CD4-positive, alpha-beta T cell (primary cell): ENCODE results near the gene FCN1. TPM values are rescaled to one million over a fixed set of nuclear protein-coding genes. Genes with fewer than 3 reads are reported as not detected.
"Not testable (repeated sequence)": the region's sequence is repeated elsewhere in the genome, so short reads cannot be mapped to it uniquely, and the experiment has no call there.

Source experiments
- ATAC-seq: fragments of 200-7000 bp; cut with Tn5 transposase; one replicate; pipeline ENCODE4 v1.10.0; 2022; ENCODE audit warnings: mild to moderate bottlenecking; ENCODE audit not compliant: poor library complexity
- CTCF ChIA-PET: fragments of 350-600 bp; sonication (Branson Sonifier 250); formaldehyde crosslinking; loops from one replicate; lab custom pipeline; 2021; ENCODE audit warnings: antibody characterized with exemption, inconsistent platforms; lab: Charles Lee
- POLR2A ChIA-PET: fragments of 350-600 bp; sonication (Branson Sonifier 250); formaldehyde crosslinking; loops from one replicate; lab custom pipeline; 2021; ENCODE audit warnings: antibody characterized with exemption, inconsistent platforms; lab: Charles Lee
- DNase-seq, 14 experiments: peaks; one replicate each; pipeline ENCODE4 v3.0.0-alpha.2; 2013 to 2020; ENCODE audit warnings: mixed read lengths in 2 of 14
- H3K27ac ChIP-seq, 2 donors: one replicate each; pipeline versions ENCODE4 v1.5.1 to v1.7.0; 2013; ENCODE audit warnings: low read length in 2 of 2, low read depth in 1 of 2, mild to moderate bottlenecking in 1 of 2
- H3K27me3 ChIP-seq, 2 experiments: 1 replicate in 1 of 2; 2 replicates in 1 of 2; pipeline versions ENCODE4 v1.6.1 to v1.7.0; 2013; ENCODE audit warnings: low read length in 2 of 2, control low read depth in 1 of 2, mild to moderate bottlenecking in 1 of 2, moderate library complexity in 1 of 2; ENCODE audit not compliant: insufficient read depth in 2 of 2, control insufficient read depth in 1 of 2
- H3K36me3 ChIP-seq: one replicate; pipeline ENCODE4 v1.6.1; 2013; ENCODE audit warnings: low read length, control low read depth; ENCODE audit not compliant: insufficient read depth
- H3K4me1 ChIP-seq: one replicate; pipeline ENCODE4 v1.6.1; 2013; ENCODE audit warnings: low read length, control low read depth; ENCODE audit not compliant: insufficient read depth
- H3K4me3 ChIP-seq: one replicate; pipeline ENCODE4 v1.5.1; 2013; ENCODE audit warnings: mild to moderate bottlenecking, low read length, moderate library complexity
- H3K9me3 ChIP-seq, 2 experiments: 1 replicate in 1 of 2; 2 replicates in 1 of 2; pipeline versions ENCODE4 v1.6.1 to v1.7.0; 2013; ENCODE audit warnings: low read length in 2 of 2, mild to moderate bottlenecking in 2 of 2, control low read depth in 1 of 2, moderate library complexity in 1 of 2; ENCODE audit not compliant: control insufficient read depth in 1 of 2, insufficient read depth in 1 of 2
- H3K27ac Mint-ChIP-seq: one replicate; pipeline ENCODE4 v1.8.0; 2020; ENCODE audit warnings: mixed read lengths
- H3K27me3 Mint-ChIP-seq: one replicate; pipeline ENCODE4 v1.8.0; 2021; ENCODE audit warnings: mixed read lengths
- H3K36me3 Mint-ChIP-seq: one replicate; pipeline ENCODE4 v1.8.0; 2021; ENCODE audit warnings: low read depth, mixed read lengths
- H3K4me1 Mint-ChIP-seq: one replicate; pipeline ENCODE4 v1.8.0; 2021; ENCODE audit warnings: low read depth, mixed read lengths
- H3K4me3 Mint-ChIP-seq: one replicate; pipeline ENCODE4 v1.8.0; 2020; ENCODE audit warnings: mild to moderate bottlenecking, mixed read lengths
- H3K9me3 Mint-ChIP-seq: one replicate; pipeline ENCODE4 v1.8.0; 2020; ENCODE audit warnings: mixed read lengths
- CTCF ChIP-seq: fragments of 200-600 bp; IDR thresholded peaks from one replicate; pipeline ENCODE4 v1.8.0; 2022; ENCODE audit warnings: antibody characterized with exemption, mild to moderate bottlenecking
- intact Hi-C, 2 experiments: fragments of 100-400 bp; cut with DNase I in 1 of 2; cut with micrococcal nuclease in 1 of 2; formaldehyde crosslinking; loops; one replicate each; pipeline versions ENCODE4 v1.15.1 to v1.9.0; 2023 to 2025; cut with DNase I, micrococcal nuclease
- total RNA-seq, 174 experiments: library from RNA in 2 of 174; stranded (reverse) in 2 of 174; gene quantifications; one replicate each; pipeline ENCODE4 v1.2.3 and lab custom pipeline; 2021 to 2026

The FCN1 gene
- total RNA-seq, 2 experiments from 2014 or later: 9.9 to 10.5 TPM

GRCh38 chr9:134858051-134858841, 59.5 kb downstream of the FCN1 start:
- CTCF ChIA-PET: no interaction called here

GRCh38 chr9:134857451-134857850, 60.3 kb downstream of the FCN1 start:
- H3K27ac Mint-ChIP-seq, ATAC-seq, DNase-seq, POLR2A ChIA-PET, intact Hi-C loops, H3K4me3 ChIP-seq, H3K9me3 Mint-ChIP-seq, H3K36me3 Mint-ChIP-seq, H3K4me1 ChIP-seq, CTCF ChIA-PET, H3K4me3 Mint-ChIP-seq, H3K36me3 ChIP-seq, H3K4me1 Mint-ChIP-seq, H3K27ac ChIP-seq: not testable (repeated sequence)
- H3K27me3 ChIP-seq: peaks cover 4 to 12% of the 10 kb centered on the region in 2 experiments
- peaks cover 0 to 27% of the 10 kb centered on the region in 2 experiments for H3K9me3 ChIP-seq
- H3K27me3 Mint-ChIP-seq: peaks cover 26% of the 10 kb centered on the region

More at GRCh38 chr9:134858051-134858841, 59.5 kb downstream of the FCN1 start:
- H3K4me3 Mint-ChIP-seq: no peak overlapping the region
- no peak for TF ChIP-seq CTCF
- H3K4me1 Mint-ChIP-seq: no peaks in the 10 kb centered on the region
- POLR2A ChIA-PET: no interaction called here
- peaks cover 0 to 22% of the 10 kb centered on the region in 2 experiments for H3K9me3 ChIP-seq
- no peak for DNase-seq
- no peaks in the 10 kb centered on the region for H3K36me3 ChIP-seq
- peaks cover 2% of the 10 kb centered on the region for H3K9me3 Mint-ChIP-seq
- H3K4me1 ChIP-seq: no peaks in the 10 kb centered on the region
- peaks cover 4 to 12% of the 10 kb centered on the region in 2 experiments for H3K27me3 ChIP-seq
- H3K27ac ChIP-seq: no peak overlapping the region
- ATAC-seq: no peak
- H3K27ac Mint-ChIP-seq: no peak overlapping the region
- intact Hi-C loops: no loop called here
- H3K4me3 ChIP-seq: no peak overlapping the region
- peaks cover 26% of the 10 kb centered on the region for H3K27me3 Mint-ChIP-seq
- no peaks in the 10 kb centered on the region for H3K36me3 Mint-ChIP-seq

GRCh38 chr9:134855900-134856377, 61.8 kb downstream of the FCN1 start:
- DNase-seq (no peak), ATAC-seq (no peak)
- no peak overlapping the region for H3K4me3 ChIP-seq
- peaks cover 4 to 15% of the 10 kb centered on the region in 2 experiments for H3K27me3 ChIP-seq
- CTCF ChIA-PET: no interaction called here
- no peak for TF ChIP-seq CTCF
- intact Hi-C loops: no loop called here
- H3K27me3 Mint-ChIP-seq: peaks cover 26% of the 10 kb centered on the region
- H3K4me1 Mint-ChIP-seq: no peaks in the 10 kb centered on the region
- no peaks in the 10 kb centered on the region for H3K36me3 Mint-ChIP-seq
- H3K9me3 Mint-ChIP-seq: peaks cover 2% of the 10 kb centered on the region
- no peak overlapping the region for H3K27ac Mint-ChIP-seq
- H3K4me1 ChIP-seq: no peaks in the 10 kb centered on the region
- peaks cover 0 to 28% of the 10 kb centered on the region in 2 experiments for H3K9me3 ChIP-seq
- no peaks in the 10 kb centered on the region for H3K36me3 ChIP-seq
- POLR2A ChIA-PET: no interaction called here
- no peak overlapping the region for H3K27ac ChIP-seq
- H3K4me3 Mint-ChIP-seq: no peak overlapping the region

Other genes starting within 250 kb of the FCN1 start
- gene FCN2, start 37.1 kb downstream of the FCN1 start, total RNA-seq: not detected
- gene OLFM1, start 169.8 kb upstream of the FCN1 start, total RNA-seq: not detected